ENCODE measurements around the gene BAG5.
"Not testable (repeated sequence)": the region's sequence is repeated elsewhere in the genome, so short reads cannot be mapped to it uniquely, and the experiment has no call there.

BAG5 gene

GRCh38 chr14:103514596-103515421 is 47.6 kb downstream of the BAG5 start:
- H3K36me3 ChIP-seq (ENCODE audit: insufficient read depth, low read depth, low read length), result peaks cover 26% of the 10 kb centered on the region
- no peak overlapping the region for H3K9ac ChIP-seq (ENCODE audit: low read depth, low read length)
- no peak overlapping the region for H3K4me3 ChIP-seq (ENCODE audit: low read length)
- H3K9me3 ChIP-seq (ENCODE audit: insufficient read depth, low read depth, low read length), result no peaks in the 10 kb centered on the region
- no peaks in the 10 kb centered on the region for H3K27me3 ChIP-seq (ENCODE audit: insufficient read depth, low read length)
- peaks cover 6% of the 10 kb centered on the region; the same call in 1 of the 2 replicates for H3K4me1 ChIP-seq (ENCODE audit: insufficient read depth, low read length)
- H3K27ac ChIP-seq (ENCODE audit: low read length), result no peak overlapping the region

GRCh38 chr14:103512701-103513611 is 49.5 kb downstream of the BAG5 start:
- Histone ChIP-seq H3K27me3 (ENCODE audit: insufficient read depth, low read length) (no peaks in the 10 kb centered on the region), H3K9ac (ENCODE audit: low read depth, low read length) (no peak overlapping the region), H3K4me3 (ENCODE audit: low read length) (no peak overlapping the region), H3K27ac (ENCODE audit: low read length) (no peak overlapping the region), H3K4me1 (ENCODE audit: insufficient read depth, low read length) (no peaks in the 10 kb centered on the region), H3K36me3 (ENCODE audit: insufficient read depth, low read depth, low read length) (peaks cover 29% of the 10 kb centered on the region; the same call in 1 of the 2 replicates), H3K9me3 (ENCODE audit: insufficient read depth, low read depth, low read length) (no peaks in the 10 kb centered on the region)

- H3K9ac ChIP-seq (ENCODE audit: low read depth, low read length); H3K9me3 ChIP-seq (ENCODE audit: insufficient read depth, low read depth, low read length): not testable (repeated sequence)
Observed at GRCh38 chr14:103512180-103512579, 50.3 kb downstream of the BAG5 start.

GRCh38 chr14:103510724-103511693 is 51.4 kb downstream of the BAG5 start:
- Histone ChIP-seq H3K9ac (ENCODE audit: low read depth, low read length) (no peak overlapping the region), H3K9me3 (ENCODE audit: insufficient read depth, low read depth, low read length) (no peaks in the 10 kb centered on the region), H3K27ac (ENCODE audit: low read length) (no peak overlapping the region), H3K4me1 (ENCODE audit: insufficient read depth, low read length) (no peaks in the 10 kb centered on the region), H3K36me3 (ENCODE audit: insufficient read depth, low read depth, low read length) (peaks cover 29% of the 10 kb centered on the region; the same call in 1 of the 2 replicates), H3K27me3 (ENCODE audit: insufficient read depth, low read length) (no peaks in the 10 kb centered on the region), H3K4me3 (ENCODE audit: low read length) (no peak overlapping the region)

More at GRCh38 chr14:103512180-103512579, 50.3 kb downstream of the BAG5 start:
- not testable (repeated sequence) for H3K4me3 ChIP-seq (ENCODE audit: low read length); H3K27me3 ChIP-seq (ENCODE audit: insufficient read depth, low read length); H3K27ac ChIP-seq (ENCODE audit: low read length); H3K4me1 ChIP-seq (ENCODE audit: insufficient read depth, low read length)
- H3K36me3 ChIP-seq (ENCODE audit: insufficient read depth, low read depth, low read length), result peaks cover 29% of the 10 kb centered on the region; the same call in 1 of the 2 replicates

- no peak overlapping the region for H3K27ac ChIP-seq (ENCODE audit: low read length)
- H3K9ac ChIP-seq (ENCODE audit: low read depth, low read length), result no peak overlapping the region
Observed at GRCh38 chr14:103509864-103510723, 52.4 kb downstream of the BAG5 start.

GRCh38 chr14:103508521-103509329 is 53.7 kb downstream of the BAG5 start:
- Histone ChIP-seq H3K4me1 (ENCODE audit: insufficient read depth, low read length) (no peaks in the 10 kb centered on the region), H3K9ac (ENCODE audit: low read depth, low read length) (no peak overlapping the region), H3K27me3 (ENCODE audit: insufficient read depth, low read length) (no peaks in the 10 kb centered on the region), H3K9me3 (ENCODE audit: insufficient read depth, low read depth, low read length) (no peaks in the 10 kb centered on the region), H3K36me3 (ENCODE audit: insufficient read depth, low read depth, low read length) (peaks cover 46% of the 10 kb centered on the region), H3K27ac (ENCODE audit: low read length) (no peak overlapping the region), H3K4me3 (ENCODE audit: low read length) (no peak overlapping the region)

More at GRCh38 chr14:103509864-103510723, 52.4 kb downstream of the BAG5 start:
- Histone ChIP-seq H3K27me3 (ENCODE audit: insufficient read depth, low read length) (no peaks in the 10 kb centered on the region), H3K4me3 (ENCODE audit: low read length) (no peak overlapping the region), H3K9me3 (ENCODE audit: insufficient read depth, low read depth, low read length) (no peaks in the 10 kb centered on the region), H3K36me3 (ENCODE audit: insufficient read depth, low read depth, low read length) (peaks cover 35% of the 10 kb centered on the region), H3K4me1 (ENCODE audit: insufficient read depth, low read length) (no peaks in the 10 kb centered on the region)

- H3K36me3 ChIP-seq (ENCODE audit: insufficient read depth, low read depth, low read length), result peaks cover 56% of the 10 kb centered on the region
Observed at GRCh38 chr14:103507751-103508150, 54.7 kb downstream of the BAG5 start.

More at GRCh38 chr14:103507751-103508150, 54.7 kb downstream of the BAG5 start:
- H3K4me1 ChIP-seq (ENCODE audit: insufficient read depth, low read length), result no peaks in the 10 kb centered on the region
- H3K4me3 ChIP-seq (ENCODE audit: low read length), result no peak overlapping the region
- H3K27me3 ChIP-seq (ENCODE audit: insufficient read depth, low read length), result no peaks in the 10 kb centered on the region
- H3K9me3 ChIP-seq (ENCODE audit: insufficient read depth, low read depth, low read length), result no peaks in the 10 kb centered on the region
- H3K9ac ChIP-seq (ENCODE audit: low read depth, low read length), result no peak overlapping the region
- no peak overlapping the region for H3K27ac ChIP-seq (ENCODE audit: low read length)
